Muscle of leg (tissue), 11 donors: ENCODE results near the gene MROH8. TPM values are rescaled to one million over a fixed set of nuclear protein-coding genes. Genes with fewer than 3 reads are reported as not detected.
"Not testable (repeated sequence)": the region's sequence is repeated elsewhere in the genome, so short reads cannot be mapped to it uniquely, and the experiment has no call there.

Source experiments
- DNase-seq: peaks from one replicate; pipeline ENCODE4 v3.0.0; 2013
- H3K27ac ChIP-seq: one replicate; pipeline ENCODE4 v1.5.1; 2013; ENCODE audit warnings: mild to moderate bottlenecking, low read length, control low read depth
- H3K27me3 ChIP-seq: one replicate; pipeline ENCODE4 v1.6.1; 2013; ENCODE audit warnings: low read length; ENCODE audit not compliant: control insufficient read depth, insufficient read depth
- H3K36me3 ChIP-seq: one replicate; pipeline ENCODE4 v1.6.1; 2013; ENCODE audit warnings: low read length; ENCODE audit not compliant: control insufficient read depth, insufficient read depth
- H3K4me1 ChIP-seq: one replicate; pipeline ENCODE4 v1.6.1; 2013; ENCODE audit warnings: low read length; ENCODE audit not compliant: control insufficient read depth, insufficient read depth
- H3K4me3 ChIP-seq: one replicate; pipeline ENCODE4 v1.5.1; 2013; ENCODE audit warnings: low read length, control low read depth
- H3K9me3 ChIP-seq: replicated peaks from 2 replicates; pipeline ENCODE4 v1.6.1; 2013; ENCODE audit warnings: low read depth, low read length; ENCODE audit not compliant: control insufficient read depth
- WGBS: methylation state at CpG from one replicate; pipeline ENCODE4 v1.1.5; 2013; ENCODE audit warnings: missing lambda C conversion rate; ENCODE audit not compliant: insufficient coverage; 5-methylcytosine and 5-hydroxymethylcytosine counted together
- polyA plus RNA-seq, 8 donors: library from polyadenylated mRNA; unstranded; fragments of 120-200 nt; gene quantifications; one replicate each; pipeline versions ENCODE4 v1.2.1 to v1.2.3, GENCODE V29; 2013; ENCODE audit warnings: inconsistent platforms in 1 of 8, low replicate concordance in 1 of 8; ENCODE audit not compliant: insufficient read length in 8 of 8, insufficient read depth in 1 of 8
- total RNA-seq: library from RNA; stranded (reverse); fragments of 120-200 nt; gene quantifications from one replicate; pipeline ENCODE4 v1.2.4, GENCODE V29; 2013

MROH8 gene
- total and polyA plus RNA-seq, 9 donors: 3.7 to 5.7 (median 4.5) TPM

DNA sequence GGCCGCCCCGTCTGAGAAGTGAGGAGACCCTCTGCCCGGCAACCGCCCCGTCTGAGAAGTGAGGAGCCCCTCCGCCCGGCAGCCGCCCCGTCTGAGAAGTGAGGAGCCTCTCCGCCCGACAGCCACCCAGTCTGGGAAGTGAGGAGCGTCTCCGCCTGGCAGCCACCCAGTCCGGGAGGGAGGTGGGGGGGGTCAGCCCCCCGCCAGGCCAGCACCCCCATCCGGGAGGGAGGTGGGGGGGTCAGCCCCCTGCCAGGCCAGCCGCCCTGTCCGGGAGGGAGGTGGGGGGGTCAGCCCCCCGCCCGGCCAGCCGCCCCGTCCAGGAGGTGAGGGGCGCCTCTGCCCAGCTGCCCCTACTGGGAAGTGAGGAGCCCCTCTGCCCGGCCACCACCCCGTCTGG is 109.8 kb downstream of the MROH8 start:
- H3K4me3 ChIP-seq, H3K9me3 ChIP-seq, H3K27ac ChIP-seq, H3K27me3 ChIP-seq, DNase-seq, H3K4me1 ChIP-seq: not testable (repeated sequence)
- 85% methylated on average over 5 of the region's 25 CpGs for WGBS
- peaks cover 15% of the 10 kb centered on the region for H3K36me3 ChIP-seq

- Histone ChIP-seq H3K9me3 (no peaks in the 10 kb centered on the region), H3K27ac (no peak overlapping the region), H3K4me3 (no peak overlapping the region), H3K27me3 (no peaks in the 10 kb centered on the region), H3K4me1 (no peaks in the 10 kb centered on the region), H3K36me3 (peaks cover 11% of the 10 kb centered on the region)
- DNase-seq: no peak
- WGBS: 100% methylated on average over 1 of the region's 2 CpGs
Observed at GRCh38 chr20:37066168-37066567, 113.2 kb downstream of the MROH8 start.

- H3K4me1 ChIP-seq: no peaks in the 10 kb centered on the region
- no peak overlapping the region for H3K27ac ChIP-seq
- H3K9me3 ChIP-seq: no peaks in the 10 kb centered on the region
- H3K4me3 ChIP-seq: no peak overlapping the region
- peaks cover 23% of the 10 kb centered on the region for H3K36me3 ChIP-seq
- DNase-seq: no peak
- WGBS: 83% methylated on average over 2 of the region's 3 CpGs
- H3K27me3 ChIP-seq: no peaks in the 10 kb centered on the region
Observed at GRCh38 chr20:37055276-37055675, 124.1 kb downstream of the MROH8 start.

DNA sequence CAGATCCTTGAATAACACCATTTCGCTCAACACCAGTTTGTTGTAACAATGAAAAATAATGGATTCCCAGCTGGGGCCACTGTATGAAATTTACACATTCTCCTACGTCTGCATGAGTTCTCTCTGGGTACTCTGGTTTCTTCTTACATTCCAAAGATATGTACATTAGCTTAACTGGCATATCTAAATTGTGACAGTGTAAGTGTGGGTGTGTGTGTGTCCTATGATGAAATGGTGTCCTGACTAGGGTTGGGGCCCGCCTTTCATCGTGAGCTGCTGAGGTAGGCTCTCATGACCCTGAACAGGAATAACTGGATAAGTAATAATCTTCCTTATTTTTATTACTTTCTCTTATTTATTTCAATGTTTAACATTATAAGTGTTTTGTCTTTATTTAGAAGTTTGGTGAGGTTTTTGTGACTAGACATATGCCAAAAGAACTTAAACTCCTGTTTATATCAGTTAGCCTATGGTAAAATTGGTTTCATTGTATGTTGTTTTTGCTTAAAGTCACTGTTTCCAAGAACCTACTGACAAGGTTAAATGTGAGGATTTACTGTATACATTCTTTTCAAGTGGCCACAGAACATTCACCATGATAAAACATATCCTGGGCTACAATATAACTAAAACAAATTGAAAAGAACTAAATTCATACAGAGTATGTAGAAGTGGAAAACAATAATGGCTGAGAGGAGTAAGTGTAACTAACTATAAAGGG is 126.0 kb downstream of the MROH8 start:
- H3K4me1 ChIP-seq: no peaks in the 10 kb centered on the region
- WGBS: no CpG with 5 or more reads among the region's 4 CpGs
- no peaks in the 10 kb centered on the region for H3K9me3 ChIP-seq
- H3K27me3 ChIP-seq: no peaks in the 10 kb centered on the region
- no peak for DNase-seq
- peaks cover 17% of the 10 kb centered on the region for H3K36me3 ChIP-seq
- no peak overlapping the region for H3K27ac ChIP-seq
- H3K4me3 ChIP-seq: no peak overlapping the region

Other genes with a start within 250 kb of the MROH8 start
- gene SAMHD1, start 227.8 kb downstream of the MROH8 start, total RNA-seq: 22.1 TPM
- 10 to 100 TPM; 22.2 to 39.9 (median 26.9) TPM for gene SAMHD1, start 227.8 kb downstream of the MROH8 start, polyA plus RNA-seq
- gene RBL1, start 83.6 kb downstream of the MROH8 start, total RNA-seq: 10.8 TPM
- 10 to 100 TPM in 1 of 8 donors, 1 to 10 TPM in 7; 4.9 to 10.2 (median 7.5) TPM for gene RBL1, start 83.6 kb downstream of the MROH8 start, polyA plus RNA-seq
- gene RPN2, start 218 bp downstream of the MROH8 start, total RNA-seq: 135 TPM
- gene RPN2, start 218 bp downstream of the MROH8 start, polyA plus RNA-seq: 100 to 1,000 TPM; 147 to 247 (median 181) TPM
- not detected for gene GHRH, start 82.3 kb upstream of the MROH8 start, total RNA-seq
- gene GHRH, start 82.3 kb upstream of the MROH8 start, polyA plus RNA-seq: not detected
- 11.6 TPM for gene MANBAL, start 110.1 kb upstream of the MROH8 start, total RNA-seq
- gene MANBAL, start 110.1 kb upstream of the MROH8 start, polyA plus RNA-seq: 10 to 100 TPM; 33.3 to 47.7 (median 39.5) TPM
- gene SRC, start 166.6 kb upstream of the MROH8 start, total RNA-seq: 8.6 TPM
- 10 to 100 TPM; 12.2 to 25.4 (median 16.9) TPM for gene SRC, start 166.6 kb upstream of the MROH8 start, polyA plus RNA-seq